H1 (cell line): ENCODE measurements around the gene ASIC5. TPM values are rescaled to one million over a fixed set of nuclear protein-coding genes. Genes with fewer than 3 reads are reported as not detected.

Experiments used
- CTCF ChIA-PET: fragments of 300-600 bp; sonication (Branson Sonifier 250); formaldehyde crosslinking; loops from one replicate; lab custom pipeline; 2021; ENCODE audit not compliant: partially characterized antibody; lab: Charles Lee
- POLR2A ChIA-PET: fragments of 300-600 bp; sonication (Branson Sonifier 250); formaldehyde crosslinking; loops from one replicate; lab custom pipeline; 2021; ENCODE audit warnings: inconsistent platforms; ENCODE audit not compliant: partially characterized antibody; lab: Charles Lee
- DNase-seq, 2 experiments: peaks; one replicate each; pipeline versions ENCODE4 v3.0.0 to v3.0.0-alpha.2; 2010 to 2022; ENCODE audit warnings: low spot score in 2 of 2, low read depth in 1 of 2, mixed read lengths in 1 of 2
- FAIRE-seq: peaks from 2 replicates; lab custom pipeline; 2011; peaks lifted over from hg19 to GRCh38; lab: Jason Lieb, UNC
- H2AFZ ChIP-seq: 2 replicates; pipeline ENCODE4 v1.8.1; 2012; ENCODE audit warnings: low read length, inconsistent platforms
- H2AK5ac ChIP-seq: 2 replicates; pipeline ENCODE4 v1.6.1; 2013; ENCODE audit warnings: low read depth, low read length
- H2BK120ac ChIP-seq: replicated peaks from 2 replicates; pipeline ENCODE3; 2013; ENCODE audit warnings: low read depth, low read length, inconsistent platforms
- H2BK12ac ChIP-seq: 2 replicates; pipeline ENCODE4 v1.6.1; 2013; ENCODE audit warnings: low read depth, low read length
- H2BK15ac ChIP-seq: 2 replicates; pipeline ENCODE4 v1.6.1; 2013; ENCODE audit warnings: low read length
- H2BK20ac ChIP-seq: 2 replicates; pipeline ENCODE4 v1.6.1; 2013; ENCODE audit warnings: low read length
- H2BK5ac ChIP-seq: 2 replicates; pipeline ENCODE4 v1.6.1; 2013; ENCODE audit warnings: low read depth, low read length
- H3K14ac ChIP-seq: 2 replicates; pipeline ENCODE4 v1.6.1; 2013; ENCODE audit warnings: inconsistent platforms; ENCODE audit not compliant: insufficient read length
- H3K18ac ChIP-seq: 2 replicates; pipeline ENCODE4 v1.6.1; 2013; ENCODE audit warnings: low read length; ENCODE audit errors: extremely low read depth
- H3K23ac ChIP-seq: 2 replicates; pipeline ENCODE4 v1.6.1; 2013; ENCODE audit warnings: inconsistent platforms; ENCODE audit not compliant: insufficient read length
- H3K23me2 ChIP-seq: 2 replicates; pipeline ENCODE4 v1.6.1; 2013; ENCODE audit warnings: low read depth, low read length
- H3K27ac ChIP-seq: 2 replicates; pipeline ENCODE4 v1.6.1; 2011; ENCODE audit warnings: low read depth, low read length, inconsistent platforms
- H3K27me3 ChIP-seq, 4 experiments: replicated peaks in 1 of 4; 1 replicate in 1 of 4; 2 replicates in 3 of 4; pipeline versions ENCODE4 v1.6.1 to v1.8.1; 2011 to 2013; ENCODE audit warnings: low read length in 3 of 4, mild to moderate bottlenecking in 3 of 4, inconsistent platforms in 2 of 4, mixed read lengths in 2 of 4, moderate library complexity in 1 of 4; ENCODE audit not compliant: control insufficient read depth in 3 of 4, insufficient read depth in 3 of 4; ENCODE audit errors: extremely low read depth in 1 of 4
- H3K36me3 ChIP-seq, 4 experiments: 2 replicates each; pipeline versions ENCODE4 v1.6.1 to v1.8.1; 2011 to 2013; ENCODE audit warnings: mild to moderate bottlenecking in 4 of 4, low read length in 3 of 4, moderate library complexity in 2 of 4, control low read depth in 1 of 4, inconsistent platforms in 1 of 4; ENCODE audit not compliant: insufficient read depth in 4 of 4, control insufficient read depth in 2 of 4
- H3K4ac ChIP-seq: replicated peaks from 2 replicates; pipeline ENCODE3; 2013; ENCODE audit warnings: low read length, low read depth, mixed read lengths, inconsistent platforms; ENCODE audit not compliant: insufficient read length
- H3K4me1 ChIP-seq, 4 experiments: replicated peaks in 1 of 4; 1 replicate in 1 of 4; 2 replicates in 3 of 4; pipeline versions ENCODE4 v1.6.1 to v1.8.1; 2011 to 2013; ENCODE audit warnings: low read length in 3 of 4, inconsistent platforms in 2 of 4, mixed read lengths in 1 of 4; ENCODE audit not compliant: insufficient read depth in 4 of 4, control insufficient read depth in 3 of 4
- H3K4me2 ChIP-seq, 2 experiments: 2 replicates each; pipeline versions ENCODE4 v1.6.1 to v1.8.1; 2011 to 2013; ENCODE audit warnings: low read depth in 2 of 2, low read length in 2 of 2, control low read depth in 1 of 2, inconsistent platforms in 1 of 2, mild to moderate bottlenecking in 1 of 2; ENCODE audit not compliant: insufficient read depth in 1 of 2
- H3K4me3 ChIP-seq, 4 experiments: fragments of 200-600, 300-600 bp in 1 of 4; sonication (generic), shearing (Covaris generic), sonication (Bioruptor Twin) in 1 of 4; 2 replicates each; pipeline versions ENCODE4 v1.5.1 to v1.8.1; 2011 to 2016; ENCODE audit warnings: low read length in 4 of 4, low read depth in 3 of 4, control low read depth in 2 of 4, inconsistent platforms in 2 of 4, mild to moderate bottlenecking in 2 of 4, mixed read lengths in 1 of 4, moderate library complexity in 1 of 4; ENCODE audit not compliant: insufficient read depth in 2 of 4; ENCODE audit errors: extremely low read depth in 1 of 4
- H3K56ac ChIP-seq: replicated peaks from 2 replicates; pipeline ENCODE3; 2013; ENCODE audit warnings: low read depth, mild to moderate bottlenecking, mixed read lengths, low read length, inconsistent platforms; ENCODE audit not compliant: insufficient read length
- H3K79me1 ChIP-seq: 2 replicates; pipeline ENCODE4 v1.6.1; 2013; ENCODE audit warnings: low read depth, low read length, control low read depth
- H3K79me2 ChIP-seq, 2 experiments: 2 replicates each; pipeline versions ENCODE4 v1.6.1 to v1.8.1; 2012 to 2013; ENCODE audit warnings: low read length in 2 of 2, mild to moderate bottlenecking in 2 of 2, inconsistent platforms in 1 of 2; ENCODE audit not compliant: insufficient read depth in 2 of 2, control insufficient read depth in 1 of 2
- H3K9ac ChIP-seq, 4 experiments: replicated peaks in 1 of 4; 1 replicate in 1 of 4; 2 replicates in 3 of 4; pipeline versions ENCODE4 v1.6.1 to v1.8.1; 2011 to 2013; ENCODE audit warnings: low read depth in 3 of 4, low read length in 3 of 4, control low read depth in 2 of 4, mild to moderate bottlenecking in 2 of 4, moderate library complexity in 2 of 4, inconsistent platforms in 1 of 4; ENCODE audit errors: extremely low read depth in 1 of 4
- H3K9me3 ChIP-seq, 2 experiments: 2 replicates each; pipeline versions ENCODE4 v1.6.1 to v1.8.1; 2012 to 2013; ENCODE audit warnings: mild to moderate bottlenecking in 2 of 2, moderate library complexity in 2 of 2, control low read depth in 1 of 2, inconsistent platforms in 1 of 2, low read depth in 1 of 2, low read length in 1 of 2, mixed read lengths in 1 of 2; ENCODE audit not compliant: insufficient read depth in 2 of 2
- H4K20me1 ChIP-seq, 2 experiments: replicated peaks in 1 of 2; 2 replicates each; pipeline versions ENCODE3 to v1.8.1; 2011 to 2013; ENCODE audit warnings: inconsistent platforms in 2 of 2, low read length in 2 of 2, mild to moderate bottlenecking in 1 of 2; ENCODE audit not compliant: insufficient read depth in 2 of 2, control insufficient read depth in 1 of 2
- H4K5ac ChIP-seq: 2 replicates; pipeline ENCODE4 v1.6.1; 2013; ENCODE audit warnings: low read length, low read depth, mixed read lengths, inconsistent platforms; ENCODE audit not compliant: insufficient read length
- H4K8ac ChIP-seq: 2 replicates; pipeline ENCODE4 v1.8.0; 2013; ENCODE audit warnings: mild to moderate bottlenecking, moderate library complexity, low read length, inconsistent platforms; ENCODE audit not compliant: insufficient read depth; ENCODE audit errors: extremely low read depth
- H4K91ac ChIP-seq: replicated peaks from 2 replicates; pipeline ENCODE3; 2013; ENCODE audit warnings: low read length, mixed read lengths, inconsistent platforms; ENCODE audit not compliant: insufficient read length
- ASH2L ChIP-seq: fragments of 200-600, 300-600 bp; sonication (generic); IDR thresholded peaks from one replicate; pipeline ENCODE4 v1.7.1; 2017; ENCODE audit warnings: low read length
- HDAC2 ChIP-seq, 2 experiments: fragments of 300-600 bp in 1 of 2; sonication (generic) in 1 of 2; IDR thresholded peaks; 2 replicates each; pipeline ENCODE4 v1.6.1; 2011 to 2012; ENCODE audit warnings: low read depth in 2 of 2, low read length in 2 of 2, mild to moderate bottlenecking in 2 of 2, moderate library complexity in 2 of 2, borderline replicate concordance in 1 of 2, inconsistent platforms in 1 of 2
- WGBS, 2 experiments: shearing (Covaris generic) in 1 of 2; methylation state at CpG; one replicate each; pipeline versions ENCODE4 v1.1.6 to v1.1.7; 2013 to 2015; ENCODE audit warnings: low lambda C conversion rate in 2 of 2, mixed read lengths in 2 of 2, inconsistent platforms in 1 of 2, low coverage in 1 of 2, missing lambda C conversion rate in 1 of 2; ENCODE audit not compliant: insufficient replicate concordance in 2 of 2, insufficient coverage in 1 of 2, insufficient read length in 1 of 2; ENCODE audit errors: extremely low coverage in 1 of 2, missing lambda C conversion rate in 1 of 2; 5-methylcytosine and 5-hydroxymethylcytosine counted together
- polyA plus RNA-seq, 7 experiments: library from polyadenylated mRNA; depleted of rRNA in 3 of 7; stranded (reverse) in 5 of 7; unstranded in 2 of 7; fragments of >200 nt in 5 of 7; fragments of 200-250 nt in 2 of 7; gene quantifications; 1 replicate in 5 of 7; 2 replicates in 1 of 7; 4 replicates in 1 of 7; pipeline versions ENCODE4 v1.2.1 to v1.2.3, GENCODE V29; 2011 to 2013; ENCODE audit warnings: missing spikeins in 2 of 7, mixed read lengths in 2 of 7
- total RNA-seq: library from RNA; stranded (reverse); fragmentation: NEBNext Ultra II Directional; extraction: Animal tissue kit (Norgen Biotek cat#: 25700); gene quantifications from 2 replicates; pipeline ENCODE4 v1.2.1, GENCODE V29; 2021

ASIC5 gene
- total and polyA plus RNA-seq, 2 of the 8 experiments (the other 6 are each of a cell fraction or from before 2014, with no cell fraction given) = not detected

- no peak for TF ChIP-seq ASH2L
- TF ChIP-seq HDAC2 (IDR thresholded peaks at IDR 0.05; ENCODE audit: borderline replicate concordance in 1 of 2, low read depth in 2 of 2, low read length in 2 of 2) = no peak
- Histone ChIP-seq H2BK12ac (no peak overlapping the region), H3K9me3 (no peaks in the 10 kb centered on the region), H3K23ac (no peak overlapping the region), H3K23me2 (no peaks in the 10 kb centered on the region), H2AK5ac (no peak overlapping the region), H3K18ac (no peak overlapping the region), H3K4me2 (no peak overlapping the region), H2BK15ac (no peak overlapping the region), H4K91ac (no peak overlapping the region), H3K36me3 (no peaks in the 10 kb centered on the region), H2BK20ac (no peak overlapping the region), H2BK120ac (no peak overlapping the region), H2BK5ac (no peak overlapping the region), H2AFZ (no peak overlapping the region), H3K4ac (no peak overlapping the region), H3K27ac (no peak overlapping the region), H3K9ac (no peak overlapping the region), H3K79me1 (no peaks in the 10 kb centered on the region), H4K8ac (no peak overlapping the region), H3K27me3 (no peaks in the 10 kb centered on the region), H4K5ac (no peak overlapping the region), H3K56ac (no peak overlapping the region), H3K4me1 (no peaks in the 10 kb centered on the region), H3K79me2 (no peaks in the 10 kb centered on the region), H3K4me3 (no peak overlapping the region), H3K14ac (no peak overlapping the region), H4K20me1 (no peaks in the 10 kb centered on the region)
- DNase-seq (no peak), FAIRE-seq (no peak)
- ChIA-PET CTCF (no interaction called here), POLR2A (no interaction called here)
- WGBS, 2 experiments = 95% methylated on average over 2 of the region's 2 CpGs; no CpG with 5 or more reads in 1 of the 2 experiments
Observed at GRCh38 chr4:155855897-155856296, 10.2 kb downstream of the ASIC5 start.
